NB4 (cell line): Measurements from ENCODE around the gene CDH15.

Experiments
- DNase-seq: peaks from one replicate; pipeline ENCODE4 v3.0.0; 2010; ENCODE audit warnings: low read depth
- H3K4me3 ChIP-seq: one replicate; pipeline ENCODE4 v1.5.1; 2011; ENCODE audit warnings: mild to moderate bottlenecking, low read depth, low read length, moderate library complexity
- MYC ChIP-seq: IDR thresholded peaks from 2 replicates; pipeline ENCODE4 v1.6.1; 2011; ENCODE audit warnings: low read depth, low read length
- POLR2A ChIP-seq: IDR thresholded peaks from 2 replicates; pipeline ENCODE4 v1.6.1; 2011; ENCODE audit warnings: mild to moderate bottlenecking; ENCODE audit not compliant: insufficient read length; ENCODE audit errors: extremely low read depth
- TF ChIP-seq, protein P1 (sequence below): IDR thresholded peaks from 2 replicates; pipeline ENCODE4 v1.6.1; 2011; ENCODE audit warnings: low read depth, low read length
- TF ChIP-seq, protein P2 (sequence below): IDR thresholded peaks from one replicate; pipeline ENCODE4 v1.5.1; 2012; ENCODE audit warnings: low read depth, low read length

Gene CDH15

DNA sequence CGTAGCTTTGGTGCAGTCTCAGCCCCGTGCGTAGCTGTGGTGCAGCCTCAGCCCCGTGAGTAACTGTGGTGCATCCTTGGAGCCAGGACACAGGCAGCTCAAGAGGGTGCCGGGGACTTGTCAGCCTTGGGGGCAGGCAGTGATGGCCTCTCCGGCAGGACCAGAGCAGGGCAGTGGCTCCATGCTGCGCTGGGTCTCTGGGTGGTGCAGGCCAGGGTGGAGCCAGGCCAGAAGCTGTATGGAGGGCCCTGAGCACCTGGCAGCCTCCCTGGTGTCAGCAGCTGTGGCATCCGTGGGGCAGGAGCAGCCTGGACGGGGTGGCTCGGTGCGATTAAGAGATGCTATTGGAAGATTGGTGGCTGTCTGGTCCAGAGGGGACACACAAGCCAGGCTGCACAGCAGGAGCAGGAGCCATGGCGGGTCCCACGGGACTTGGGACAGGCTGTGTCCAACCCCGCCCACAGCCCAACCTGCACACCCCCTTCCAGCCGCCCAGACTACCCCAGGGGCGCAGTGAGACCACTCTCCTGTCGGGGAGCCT, 28.3 kb upstream of the CDH15 start:
- H3K4me3 ChIP-seq = no peak overlapping the region
- no peak for DNase-seq

DNA sequence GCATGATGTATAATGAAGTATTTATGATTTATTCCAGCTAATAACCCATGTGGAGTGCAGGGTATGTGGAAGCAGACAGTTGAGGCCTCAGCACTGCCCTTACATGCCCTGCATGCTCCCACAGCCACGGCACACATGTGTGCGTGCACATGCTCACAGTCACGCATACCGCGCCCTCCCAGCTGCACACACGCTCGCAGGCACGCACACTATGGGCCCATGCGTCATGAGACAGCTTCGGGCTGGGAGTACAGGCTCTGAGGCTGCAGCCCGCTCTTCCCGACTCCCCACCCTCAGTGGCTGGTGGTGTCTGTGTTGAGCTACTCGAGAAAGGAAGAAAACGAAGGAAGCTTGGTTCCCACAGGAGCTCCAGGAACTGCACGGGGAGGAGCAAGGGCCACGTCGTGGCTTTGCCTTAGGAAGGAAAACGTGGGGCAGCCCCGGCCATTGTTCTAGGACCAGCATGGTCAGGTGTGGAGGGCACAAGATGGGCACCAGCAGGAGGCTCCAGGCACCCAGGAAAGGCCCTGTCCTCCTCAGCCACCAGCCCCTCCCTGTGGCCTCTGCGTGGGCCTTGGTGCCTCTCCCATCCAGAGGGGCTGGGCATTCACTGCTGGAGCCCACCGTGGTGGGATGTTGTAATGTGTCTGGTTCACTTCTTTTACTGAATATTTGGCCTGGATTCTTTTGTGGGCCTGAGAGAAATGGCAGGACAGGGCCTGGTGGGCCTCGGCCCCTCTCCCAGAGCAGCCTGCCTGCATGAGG, 27.5 kb upstream of the CDH15 start:
- no peak for TF ChIP-seq MYC
- TF ChIP-seq, protein P1, sequence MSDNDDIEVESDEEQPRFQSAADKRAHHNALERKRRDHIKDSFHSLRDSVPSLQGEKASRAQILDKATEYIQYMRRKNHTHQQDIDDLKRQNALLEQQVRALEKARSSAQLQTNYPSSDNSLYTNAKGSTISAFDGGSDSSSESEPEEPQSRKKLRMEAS = no peak
- TF ChIP-seq, protein P2, sequence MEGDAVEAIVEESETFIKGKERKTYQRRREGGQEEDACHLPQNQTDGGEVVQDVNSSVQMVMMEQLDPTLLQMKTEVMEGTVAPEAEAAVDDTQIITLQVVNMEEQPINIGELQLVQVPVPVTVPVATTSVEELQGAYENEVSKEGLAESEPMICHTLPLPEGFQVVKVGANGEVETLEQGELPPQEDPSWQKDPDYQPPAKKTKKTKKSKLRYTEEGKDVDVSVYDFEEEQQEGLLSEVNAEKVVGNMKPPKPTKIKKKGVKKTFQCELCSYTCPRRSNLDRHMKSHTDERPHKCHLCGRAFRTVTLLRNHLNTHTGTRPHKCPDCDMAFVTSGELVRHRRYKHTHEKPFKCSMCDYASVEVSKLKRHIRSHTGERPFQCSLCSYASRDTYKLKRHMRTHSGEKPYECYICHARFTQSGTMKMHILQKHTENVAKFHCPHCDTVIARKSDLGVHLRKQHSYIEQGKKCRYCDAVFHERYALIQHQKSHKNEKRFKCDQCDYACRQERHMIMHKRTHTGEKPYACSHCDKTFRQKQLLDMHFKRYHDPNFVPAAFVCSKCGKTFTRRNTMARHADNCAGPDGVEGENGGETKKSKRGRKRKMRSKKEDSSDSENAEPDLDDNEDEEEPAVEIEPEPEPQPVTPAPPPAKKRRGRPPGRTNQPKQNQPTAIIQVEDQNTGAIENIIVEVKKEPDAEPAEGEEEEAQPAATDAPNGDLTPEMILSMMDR = no peak
- TF ChIP-seq POLR2A = no peak
- no peak for DNase-seq
- no peak overlapping the region for H3K4me3 ChIP-seq

More for the DNA sequence above, 28.3 kb upstream of the CDH15 start:
- TF ChIP-seq, protein P1 = no peak
- TF ChIP-seq POLR2A (no peak), MYC (no peak)
- TF ChIP-seq, protein P2 = no peak

DNA sequence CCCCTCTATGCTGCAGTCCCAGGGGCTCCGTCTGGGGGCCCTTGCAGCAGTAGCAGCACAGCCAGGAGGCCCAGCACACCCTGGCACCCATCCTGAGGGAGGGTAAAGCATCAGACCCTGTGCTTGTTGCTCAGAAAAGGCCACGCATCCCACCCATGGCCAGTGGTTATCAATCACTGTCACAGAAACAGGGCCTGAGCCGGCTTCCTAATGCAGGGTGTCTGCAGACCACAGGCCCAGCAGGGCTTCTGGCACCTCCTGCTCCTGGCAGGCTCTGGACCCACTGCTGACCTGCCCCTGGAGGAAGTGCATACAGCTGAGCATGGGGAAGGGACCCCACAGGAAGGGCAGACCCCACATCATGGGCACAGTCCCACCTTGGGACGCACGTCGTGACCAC, 26.9 kb upstream of the CDH15 start:
- no peak for DNase-seq
- no peak overlapping the region for H3K4me3 ChIP-seq
- TF ChIP-seq, protein P1 = no peak
- TF ChIP-seq POLR2A (no peak), MYC (no peak)
- TF ChIP-seq, protein P2 = no peak

DNA sequence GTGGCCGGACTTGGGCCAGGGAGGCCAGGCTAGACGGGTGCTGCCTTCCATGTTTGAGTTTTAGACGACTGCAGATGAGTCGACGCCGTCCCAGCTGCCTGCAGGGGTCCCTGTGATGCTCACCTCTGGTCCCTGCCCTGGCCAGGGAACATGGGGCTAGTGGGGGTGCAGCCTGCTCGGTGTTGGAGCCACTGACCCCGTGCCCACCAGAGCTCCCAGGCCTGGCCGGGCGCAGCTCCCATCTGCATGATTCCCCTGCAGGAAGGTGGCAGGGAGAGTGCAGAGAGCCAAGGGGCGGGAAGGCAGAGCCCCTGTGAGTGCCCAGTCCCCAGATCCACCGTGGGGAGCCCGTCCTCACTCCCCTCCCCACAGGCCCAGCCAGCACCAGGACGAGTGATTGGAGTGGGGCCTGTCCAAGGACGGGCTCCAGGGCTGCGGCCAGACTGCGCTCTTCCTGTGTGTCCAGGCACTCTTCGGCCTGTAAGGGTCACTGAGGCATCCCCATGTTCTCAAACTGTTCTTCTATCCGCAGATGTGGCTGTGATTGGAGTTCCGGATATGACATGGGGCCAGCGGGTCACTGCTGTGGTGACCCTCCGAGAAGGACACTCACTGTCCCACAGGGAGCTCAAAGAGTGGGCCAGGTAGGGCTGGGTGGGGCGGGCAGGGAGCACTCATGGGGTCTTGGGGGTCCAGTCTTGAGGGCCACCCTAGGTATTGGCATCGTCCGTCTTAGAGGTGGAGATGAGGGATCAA, 26.0 kb upstream of the CDH15 start:
- H3K4me3 ChIP-seq = no peak overlapping the region
- DNase-seq = no peak
- no peak for TF ChIP-seq POLR2A
- TF ChIP-seq, protein P1 = no peak
- no peak for TF ChIP-seq MYC
- TF ChIP-seq, protein P2 = no peak

DNA sequence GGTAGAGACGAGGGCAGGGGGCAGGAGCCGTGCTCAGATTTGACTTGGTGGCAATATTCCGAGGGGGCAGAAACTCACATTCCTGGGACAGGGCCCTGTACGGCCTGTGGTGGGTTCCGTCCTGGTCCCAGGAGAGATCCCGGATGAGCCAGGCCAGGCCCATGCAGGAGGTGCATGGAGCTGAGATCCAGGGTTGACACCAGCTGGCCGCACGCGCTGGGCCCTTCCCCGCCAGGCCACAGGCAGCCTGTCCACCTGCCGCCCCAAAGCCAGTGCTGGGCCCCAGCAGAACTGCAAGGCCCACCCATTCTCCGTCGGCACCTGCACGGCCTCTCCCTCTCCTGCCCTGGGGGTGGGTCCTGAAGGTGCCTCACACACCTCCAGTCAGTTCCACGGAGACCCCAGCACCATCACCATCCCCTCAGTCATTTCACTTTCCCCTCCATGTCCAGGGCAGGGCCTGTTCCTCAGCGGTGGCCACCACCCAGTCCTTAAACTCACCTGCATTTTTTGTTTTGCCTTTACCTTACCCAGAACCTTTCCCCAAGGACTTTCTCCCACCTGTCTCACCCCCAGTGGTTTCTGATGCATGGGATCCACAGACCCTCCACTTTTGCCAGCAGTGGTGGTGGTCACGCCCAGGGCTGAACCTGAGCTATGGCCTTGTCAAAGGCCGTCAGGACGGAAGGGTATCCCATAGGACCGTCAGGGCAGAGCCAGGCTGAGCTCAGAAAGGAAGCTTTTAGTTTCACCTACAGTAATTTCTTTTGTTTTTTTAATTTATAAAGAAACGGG, 25.1 kb upstream of the CDH15 start:
- DNase-seq = no peak
- no peak overlapping the region for H3K4me3 ChIP-seq
- TF ChIP-seq POLR2A = no peak
- TF ChIP-seq, protein P2 = no peak
- TF ChIP-seq MYC = no peak
- TF ChIP-seq, protein P1 = no peak
